Activated effector memory CD4-positive, alpha-beta T cell treated with Interleukin-2 at 50 U/mL for 16 hours (primary cell): ENCODE data around the gene SNCG.
"Not testable (repeated sequence)": the region's sequence is repeated elsewhere in the genome, so short reads cannot be mapped to it uniquely, and the experiment has no call there.

Source experiments
- DNase-seq: peaks from one replicate; pipeline ENCODE4 v3.0.0-alpha.2; 2020

Gene SNCG

DNA sequence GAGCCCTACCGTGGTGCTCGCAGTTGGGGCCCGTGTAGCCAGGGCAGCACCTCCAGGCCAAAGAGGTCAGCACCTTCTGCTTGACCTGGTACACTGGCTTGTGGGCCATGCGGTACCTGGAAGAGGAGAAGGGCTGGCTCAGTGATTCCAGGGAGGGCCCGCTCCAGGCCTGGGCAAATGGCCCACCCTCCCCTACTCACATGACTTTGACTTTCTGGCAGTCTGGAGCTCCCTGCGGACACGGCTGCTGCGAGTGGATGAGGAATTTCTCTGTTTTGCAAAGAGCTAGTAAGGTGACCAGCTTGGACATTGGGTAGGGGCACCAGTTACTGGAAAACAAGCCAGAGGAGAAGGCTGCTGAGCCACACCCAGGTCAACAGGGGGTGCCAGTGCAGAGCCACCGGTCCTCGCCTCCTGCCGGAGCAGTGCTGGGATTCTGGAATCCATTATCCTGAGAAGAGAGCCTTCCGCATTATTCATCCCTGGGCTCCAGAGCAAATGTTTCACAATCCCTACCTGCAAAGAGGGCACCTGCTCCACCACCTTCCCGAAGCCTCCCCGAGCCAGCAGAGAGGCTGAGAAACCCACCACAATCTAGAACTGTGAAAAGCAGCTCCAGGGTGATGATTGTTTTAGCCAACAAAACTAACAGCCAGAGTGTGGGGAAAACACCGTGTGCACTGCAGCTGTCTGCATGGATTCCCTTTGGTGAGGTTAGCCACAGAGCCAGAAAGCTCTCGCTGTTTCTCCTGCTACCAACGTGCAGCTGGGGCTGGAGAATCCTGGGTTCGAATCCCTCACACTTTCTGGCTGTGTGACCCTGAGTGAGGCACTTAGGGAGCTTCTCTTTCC is 12.8 kb upstream of the SNCG start:
- no peak for DNase-seq

DNA sequence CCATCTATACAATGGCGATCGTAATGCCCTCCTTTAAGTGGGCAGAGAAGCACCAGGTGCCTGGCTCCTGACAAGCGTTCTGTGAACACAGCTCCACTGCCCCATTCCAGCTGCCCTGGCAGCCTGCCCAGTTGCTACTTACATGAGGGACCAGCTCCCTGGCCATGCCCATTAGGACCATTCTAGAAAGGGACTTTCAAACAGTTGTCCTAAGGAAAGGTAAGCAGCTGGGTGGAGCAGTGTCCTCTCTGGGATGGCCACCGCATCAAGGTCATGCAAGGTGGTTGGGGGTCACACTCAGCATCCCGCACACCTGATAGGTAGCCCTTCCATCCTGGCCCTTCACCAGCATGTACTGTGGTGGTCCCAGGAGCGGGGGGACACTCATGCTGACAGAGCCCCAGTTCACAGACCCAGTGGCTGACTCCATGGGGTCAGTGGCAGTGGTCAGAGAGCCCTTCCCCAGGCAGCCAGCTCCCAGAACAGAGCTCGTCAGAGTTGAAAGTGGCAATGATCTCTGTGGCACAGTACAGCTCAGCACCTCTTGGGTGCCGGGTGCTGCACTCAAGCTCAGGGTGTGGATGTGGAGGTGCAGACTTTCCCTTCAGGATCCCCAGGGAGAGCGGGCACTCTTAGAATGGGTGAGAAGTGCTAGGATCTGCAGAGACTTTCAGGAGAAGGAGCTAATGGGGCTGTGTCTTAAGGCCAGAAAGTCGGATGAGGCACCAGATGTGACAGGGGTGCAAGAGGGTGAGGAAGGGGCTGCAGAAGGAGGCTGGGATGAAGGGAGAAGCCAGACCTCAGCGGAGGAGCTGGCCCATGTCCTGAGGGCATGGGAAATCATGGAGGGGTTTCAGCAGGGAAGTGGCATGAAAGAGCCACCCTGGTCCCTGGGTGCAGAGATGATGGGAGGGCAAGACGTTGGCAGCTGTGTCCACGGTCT is 11.9 kb upstream of the SNCG start:
- DNase-seq = no peak

DNA sequence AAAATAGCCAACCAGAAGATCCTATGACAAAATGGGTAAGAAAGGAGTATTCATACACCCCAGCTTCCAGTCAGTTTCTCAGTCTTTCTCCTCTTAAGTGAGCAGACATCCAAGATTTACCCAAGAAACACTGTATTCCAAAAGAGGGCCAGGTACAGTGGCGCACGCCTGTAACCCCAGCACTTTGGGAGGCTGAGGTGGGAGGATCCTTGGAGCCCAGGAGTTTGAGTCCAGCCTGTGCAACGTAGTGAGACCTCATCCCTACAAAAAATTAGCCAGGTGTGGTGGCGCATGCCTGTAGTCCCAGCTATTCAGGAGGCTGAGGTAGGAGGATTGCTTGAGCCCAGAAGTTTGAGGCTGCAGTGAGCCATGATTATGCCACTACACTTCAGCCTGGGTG is 10.6 kb upstream of the SNCG start:
- DNase-seq = not testable (repeated sequence)

DNA sequence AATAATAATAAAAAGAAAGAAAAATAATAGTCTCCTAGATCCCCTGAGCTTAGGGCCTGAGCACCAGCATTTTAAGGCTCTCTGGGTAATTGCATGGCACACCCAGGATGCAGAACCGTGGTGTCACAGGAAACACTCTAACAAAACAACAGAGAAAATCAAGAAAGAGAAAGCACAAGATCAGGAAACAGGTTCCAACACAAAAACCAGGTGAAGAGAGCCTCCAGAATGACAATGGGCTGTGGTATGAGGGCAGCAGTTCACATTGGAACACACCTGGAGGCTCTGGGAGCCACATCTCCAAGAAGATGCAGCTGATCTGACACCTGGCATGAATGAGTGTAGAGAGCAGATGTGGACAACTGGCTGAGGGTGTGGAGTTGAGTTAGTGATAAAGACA is 8.1 kb upstream of the SNCG start:
- no peak for DNase-seq

DNA sequence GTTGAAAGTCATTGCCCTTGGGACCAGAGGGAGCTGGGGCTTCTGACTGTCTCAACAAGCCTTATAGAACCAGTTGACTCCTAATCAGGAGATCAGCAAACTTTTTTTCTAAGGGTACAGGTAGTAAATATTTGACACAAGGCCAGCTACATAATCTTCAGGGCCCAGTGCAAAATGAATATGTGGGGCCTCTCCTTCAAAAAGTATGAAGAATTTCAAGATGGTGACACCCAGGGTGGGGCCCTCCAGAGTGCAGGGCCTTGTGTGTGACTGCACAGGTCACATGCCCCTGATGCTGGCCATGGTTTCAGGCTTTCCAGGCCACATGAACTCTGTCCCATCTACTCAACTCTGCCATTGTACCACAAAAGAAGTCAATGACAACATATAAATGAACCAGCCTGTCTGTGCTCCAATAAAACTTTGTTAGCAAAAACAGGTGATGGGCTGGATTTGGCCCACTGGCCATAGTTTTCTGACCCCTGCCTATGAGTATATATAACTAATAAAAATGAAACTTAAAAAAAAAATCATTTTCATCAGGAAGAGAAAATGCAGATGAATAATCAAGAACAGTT is 7.1 kb upstream of the SNCG start:
- no peak for DNase-seq

DNA sequence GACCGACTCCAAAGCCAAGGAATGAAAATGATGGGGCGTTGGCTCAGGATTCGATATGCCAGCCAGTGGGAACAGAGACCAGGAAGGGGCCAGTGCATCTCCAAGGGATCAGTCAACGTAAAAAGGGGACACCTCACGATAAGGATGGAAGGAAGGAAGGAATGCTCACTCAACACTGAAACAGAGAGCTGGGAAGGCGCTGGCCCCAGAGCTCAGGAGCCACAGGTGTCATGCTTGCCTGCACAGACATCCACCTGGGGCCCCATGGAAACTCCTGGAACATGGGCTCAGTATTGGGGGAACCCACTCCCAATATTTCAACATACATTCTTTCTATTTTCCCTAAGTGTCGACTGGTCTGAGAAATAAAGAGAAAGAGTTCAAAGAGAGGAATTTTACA is 6.3 kb upstream of the SNCG start:
- DNase-seq = no peak

DNA sequence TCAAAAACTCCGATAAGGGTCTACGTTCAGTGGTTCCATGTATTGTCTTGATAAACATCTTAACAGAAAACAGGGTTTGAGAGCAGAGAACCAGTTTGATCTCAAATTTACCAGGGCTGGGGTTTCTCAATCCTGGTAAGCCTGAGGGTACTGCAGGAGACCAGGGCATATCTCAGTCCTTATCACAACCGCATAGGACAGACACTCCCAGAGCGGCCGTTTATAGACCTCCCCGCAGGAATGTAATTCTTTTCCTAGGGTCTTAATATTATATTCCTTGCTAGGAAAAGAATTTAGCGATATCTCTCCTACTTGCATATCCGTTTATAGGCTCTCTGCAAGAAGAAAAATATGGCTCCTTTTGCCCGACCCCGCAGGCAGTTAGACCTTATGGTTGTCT is 5.7 kb upstream of the SNCG start:
- DNase-seq = not testable (repeated sequence)

DNA sequence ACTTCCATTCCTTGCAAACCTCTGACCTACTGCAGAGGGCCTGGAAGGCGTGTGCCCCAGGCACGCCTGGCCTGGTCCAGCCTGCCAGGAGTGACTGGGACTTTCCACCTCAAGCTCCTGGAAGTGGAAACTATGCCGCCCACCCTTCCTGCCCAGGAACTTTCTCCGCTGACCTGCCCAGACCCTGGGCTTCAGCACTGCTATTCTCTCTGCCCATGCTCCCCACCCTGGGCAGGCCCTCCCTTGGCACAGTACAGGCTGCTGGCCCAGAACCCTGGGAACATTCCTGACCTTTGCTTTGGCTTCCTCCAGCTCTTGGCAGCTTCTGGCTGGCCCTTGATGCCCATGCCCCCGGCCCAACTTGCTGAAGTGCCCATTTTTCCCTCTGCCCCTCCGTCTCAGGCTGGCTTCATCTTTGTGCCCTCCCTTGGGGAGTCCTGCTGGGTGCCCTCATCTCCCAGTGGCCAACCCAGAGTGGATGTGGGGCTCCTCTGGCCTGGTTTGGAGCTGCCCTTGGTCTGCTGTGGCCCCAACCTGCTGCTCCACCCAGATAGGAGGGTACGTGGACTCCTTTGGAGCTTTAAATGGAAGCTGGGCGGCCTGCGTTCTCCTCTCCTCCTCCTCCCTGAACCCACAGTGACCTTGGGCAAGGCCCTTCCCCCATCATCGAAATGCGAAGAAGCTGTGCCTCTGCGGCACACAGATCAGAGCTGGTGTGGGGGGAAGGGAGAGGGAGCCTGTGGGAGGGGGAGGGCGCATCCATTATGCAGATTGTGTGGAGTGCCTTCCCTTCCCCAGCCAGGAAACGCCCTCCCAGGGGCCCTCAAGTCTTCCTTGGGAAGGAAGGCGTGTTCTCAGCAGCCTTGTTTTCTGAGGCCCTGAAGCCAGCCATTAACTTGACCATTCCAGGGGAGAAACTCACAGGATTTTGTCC is 4.4 kb upstream of the SNCG start:
- no peak for DNase-seq

DNA sequence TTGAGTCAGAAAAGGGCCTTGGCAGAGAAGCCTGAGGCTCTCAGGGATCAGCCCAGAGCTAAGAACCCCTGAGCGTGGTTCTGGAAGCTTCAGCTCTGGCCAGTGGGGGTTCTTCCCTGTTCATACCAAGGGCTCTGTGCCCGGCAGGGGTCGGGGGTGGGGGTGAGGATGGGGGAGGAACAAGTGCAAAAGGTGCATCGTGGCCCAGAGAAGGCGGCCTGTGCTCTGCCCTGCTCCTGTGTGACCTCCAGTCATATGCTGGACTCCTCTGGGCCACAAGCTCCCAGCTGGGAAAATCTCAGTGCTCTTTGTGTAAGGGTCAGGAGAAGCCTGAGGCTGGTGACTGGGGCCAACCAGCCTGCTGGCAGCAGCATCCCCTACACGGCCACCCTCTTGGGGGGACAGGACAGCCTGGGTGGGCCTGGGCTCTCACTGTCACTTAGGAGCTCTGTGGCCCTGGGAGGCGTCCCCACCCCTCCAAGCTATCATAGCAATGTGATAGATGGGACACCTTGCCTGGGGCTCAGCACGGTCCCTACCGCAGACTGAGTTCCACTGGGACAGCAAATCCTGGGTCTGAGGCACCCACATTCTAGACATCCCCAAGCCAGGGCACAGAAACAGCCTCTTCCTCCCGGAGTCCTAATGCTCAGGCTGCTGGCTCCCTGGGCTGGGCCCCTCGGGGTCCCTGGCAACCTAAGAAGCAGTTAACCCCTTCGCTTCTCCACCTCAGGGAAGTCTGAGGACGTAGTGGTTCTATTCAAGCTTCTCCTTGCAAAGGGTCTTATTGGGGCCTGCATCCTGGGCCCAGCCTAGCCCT is 3.5 kb upstream of the SNCG start:
- DNase-seq = no peak

DNA sequence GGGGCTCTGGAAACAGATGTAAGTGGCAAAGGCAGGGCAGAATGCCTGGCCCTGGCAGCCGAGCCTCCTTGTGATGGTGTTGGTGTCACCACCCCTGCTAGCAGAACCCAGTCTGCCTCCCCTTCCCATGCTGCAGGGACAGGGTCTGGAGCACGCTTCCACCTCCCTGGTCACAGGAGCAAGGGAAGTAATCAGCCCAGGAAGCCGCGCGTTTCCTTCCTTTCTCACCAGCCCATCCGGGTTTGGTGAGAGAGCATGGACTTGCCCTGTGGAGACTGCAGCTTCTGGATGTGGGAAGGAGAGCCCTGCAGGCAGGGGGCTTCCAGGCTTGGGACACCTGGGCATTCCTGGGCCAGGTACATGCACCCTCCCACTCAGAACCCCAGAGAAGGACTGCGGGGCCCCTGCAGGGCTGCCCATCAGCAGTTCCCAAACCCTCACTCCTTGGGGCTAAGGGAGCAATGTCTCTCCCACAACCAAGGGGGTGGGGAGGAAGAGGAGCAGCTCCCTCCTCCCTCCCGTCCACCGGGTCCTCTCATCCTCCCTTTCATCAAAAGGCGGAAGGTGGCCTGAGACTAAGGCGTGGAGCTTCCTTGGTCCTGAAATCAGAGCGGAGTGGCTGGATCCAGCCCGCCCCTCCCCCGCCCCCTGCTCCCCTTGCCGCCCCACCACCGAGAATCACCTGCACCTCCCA is 2.8 kb upstream of the SNCG start:
- no peak for DNase-seq

DNA sequence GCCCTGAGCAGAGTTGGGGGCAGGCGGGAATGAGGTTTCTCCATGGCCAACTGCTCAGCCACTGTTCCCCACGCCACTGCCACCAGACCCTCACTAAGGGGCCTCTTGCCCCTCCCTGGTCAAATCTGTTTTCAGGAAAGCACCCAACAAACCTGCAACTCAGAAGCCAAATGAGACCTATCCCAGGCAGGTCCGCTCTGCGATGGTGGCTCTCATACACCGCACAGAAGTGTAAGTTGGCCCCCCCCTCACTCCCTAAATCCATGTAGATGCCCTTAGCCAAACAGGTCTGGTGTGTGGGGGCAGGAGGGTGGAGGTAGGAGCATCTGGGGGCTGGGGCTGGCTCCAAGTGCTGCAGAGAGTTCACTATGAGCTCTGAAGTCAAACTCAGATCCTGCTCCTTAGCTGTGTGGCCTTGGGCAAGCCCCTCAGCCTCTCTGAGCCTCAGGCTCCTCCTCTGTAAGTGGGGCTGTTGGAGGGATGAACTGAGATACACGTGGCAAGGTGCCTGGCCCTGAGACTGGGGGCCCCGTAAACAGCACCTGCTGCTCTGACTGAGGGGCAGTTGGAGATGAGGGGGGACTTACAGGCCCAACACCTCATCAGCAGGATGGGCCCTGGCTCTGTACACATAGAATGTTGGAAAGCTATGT is 2.1 kb upstream of the SNCG start:
- no peak for DNase-seq

DNA sequence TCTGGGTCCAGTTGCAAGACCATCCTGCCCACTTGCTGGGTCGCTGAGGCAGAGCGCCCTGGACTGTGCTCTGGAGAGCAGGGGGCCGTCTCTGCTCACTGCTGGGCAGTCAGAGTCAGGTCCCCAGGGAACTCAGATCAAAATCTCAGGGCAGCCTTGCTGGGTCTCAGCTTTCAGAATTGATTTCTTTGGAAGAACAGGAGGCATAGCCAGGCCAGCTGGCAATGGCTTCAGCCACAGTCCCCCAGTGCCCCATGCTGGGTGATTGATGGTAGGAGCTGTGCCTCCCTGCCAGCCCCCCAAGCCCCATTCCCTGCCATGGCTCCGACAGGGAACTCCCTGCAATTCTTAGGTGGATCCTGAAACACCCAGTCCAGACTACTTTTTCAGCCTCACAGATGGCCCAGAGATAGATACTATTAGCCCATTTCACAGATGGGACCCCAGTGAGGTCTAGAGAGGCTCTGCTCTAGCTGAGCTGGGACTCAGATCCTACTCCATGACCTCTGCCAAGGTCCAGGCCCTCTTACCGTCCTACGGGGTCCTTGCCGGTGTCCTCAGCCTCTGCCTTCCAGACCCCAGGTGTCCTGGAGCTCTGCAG is 1.5 kb upstream of the SNCG start:
- DNase-seq = no peak

DNA sequence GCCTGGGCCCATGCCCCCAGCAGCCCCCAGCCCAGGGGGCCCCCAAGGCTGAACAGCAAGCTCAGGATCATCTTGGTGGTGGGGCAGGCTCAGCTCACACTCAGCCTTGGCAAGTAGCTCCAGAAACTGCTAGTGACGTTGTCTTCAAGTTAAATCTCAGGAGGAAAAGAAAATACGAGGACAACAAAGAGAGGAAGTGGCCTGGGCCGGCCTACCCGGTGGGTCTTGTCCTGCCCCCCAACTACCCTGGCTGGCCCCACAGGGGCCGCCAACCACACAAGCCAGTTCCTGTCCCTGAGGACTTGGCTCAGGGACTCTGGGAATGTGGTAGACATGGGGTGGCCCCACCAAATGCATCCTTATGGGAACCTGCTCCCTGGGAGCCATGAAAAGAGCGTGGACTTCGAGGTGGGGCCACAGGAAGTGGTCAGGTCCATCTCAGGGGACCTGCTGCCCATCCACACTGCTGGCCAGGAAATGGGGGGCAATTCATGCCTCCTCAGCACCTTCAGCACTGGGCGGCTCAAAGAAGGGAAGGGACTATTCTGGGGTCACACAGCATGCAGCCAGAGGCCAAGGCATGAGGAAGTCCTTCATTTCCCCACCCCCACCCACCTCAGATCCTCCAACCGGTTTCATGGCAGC is 806 bp upstream of the SNCG start, which contains the start of gene MMRN2:
MMRN2 (minus strand) TSS at position 145 of the 645 bp plus-strand sequence; CDS start at position 71, 74 bp downstream.
- DNase-seq = no peak

DNA sequence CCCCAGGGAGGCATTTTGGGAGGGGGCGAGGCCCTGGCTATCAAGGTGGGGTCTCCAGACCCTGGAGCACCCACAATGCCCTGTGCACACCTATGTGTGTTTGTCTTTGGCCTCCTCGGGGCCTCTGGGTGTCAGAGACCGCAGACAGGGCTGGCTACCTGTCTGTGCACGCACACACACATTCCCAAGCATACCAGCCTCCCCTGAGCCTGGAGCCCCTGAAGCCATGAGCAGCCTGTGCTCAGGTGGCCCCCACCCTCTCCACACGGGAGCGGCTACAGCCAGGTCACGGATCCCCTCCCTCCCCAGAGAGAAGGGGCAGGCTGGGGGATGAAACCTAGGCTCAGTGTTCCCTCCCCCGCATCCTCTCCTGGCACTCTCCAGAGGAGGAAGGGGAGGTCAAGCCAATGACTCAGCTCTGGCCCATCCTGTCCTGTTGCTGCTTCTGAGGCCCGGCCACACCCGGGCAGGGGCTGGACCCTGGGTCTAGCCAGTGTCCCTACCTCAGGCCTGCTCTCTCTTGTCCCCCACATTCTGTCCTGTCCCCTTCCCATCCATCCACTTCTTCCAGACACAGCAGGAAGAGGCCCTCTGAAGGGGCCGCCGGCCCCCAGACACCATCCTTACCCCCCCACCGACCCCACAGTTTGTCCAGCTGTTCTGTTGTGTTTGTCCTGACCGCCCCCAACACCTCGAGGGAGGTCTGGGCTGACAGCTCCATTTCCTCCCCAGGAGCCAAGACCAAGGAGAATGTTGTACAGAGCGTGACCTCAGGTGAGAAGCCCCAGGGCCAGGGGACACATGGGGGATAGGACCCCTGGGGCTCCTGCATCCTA is 720 bp downstream of the SNCG start:
- DNase-seq = no peak

DNA sequence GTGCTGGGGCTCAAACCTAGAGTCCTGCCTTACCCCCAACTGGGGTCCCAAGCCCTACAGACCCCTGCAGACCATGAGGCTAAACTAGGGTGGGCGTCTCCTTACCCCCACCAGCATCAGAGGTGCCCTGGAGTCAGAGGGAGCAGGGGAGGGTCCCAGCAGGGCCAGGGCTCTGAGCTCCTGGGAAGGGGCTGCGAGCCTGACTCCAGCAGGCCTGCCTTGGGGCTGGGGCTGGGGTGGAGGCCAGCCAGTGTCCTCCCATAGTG is 1.3 kb downstream of the SNCG start:
- DNase-seq = no peak

DNA sequence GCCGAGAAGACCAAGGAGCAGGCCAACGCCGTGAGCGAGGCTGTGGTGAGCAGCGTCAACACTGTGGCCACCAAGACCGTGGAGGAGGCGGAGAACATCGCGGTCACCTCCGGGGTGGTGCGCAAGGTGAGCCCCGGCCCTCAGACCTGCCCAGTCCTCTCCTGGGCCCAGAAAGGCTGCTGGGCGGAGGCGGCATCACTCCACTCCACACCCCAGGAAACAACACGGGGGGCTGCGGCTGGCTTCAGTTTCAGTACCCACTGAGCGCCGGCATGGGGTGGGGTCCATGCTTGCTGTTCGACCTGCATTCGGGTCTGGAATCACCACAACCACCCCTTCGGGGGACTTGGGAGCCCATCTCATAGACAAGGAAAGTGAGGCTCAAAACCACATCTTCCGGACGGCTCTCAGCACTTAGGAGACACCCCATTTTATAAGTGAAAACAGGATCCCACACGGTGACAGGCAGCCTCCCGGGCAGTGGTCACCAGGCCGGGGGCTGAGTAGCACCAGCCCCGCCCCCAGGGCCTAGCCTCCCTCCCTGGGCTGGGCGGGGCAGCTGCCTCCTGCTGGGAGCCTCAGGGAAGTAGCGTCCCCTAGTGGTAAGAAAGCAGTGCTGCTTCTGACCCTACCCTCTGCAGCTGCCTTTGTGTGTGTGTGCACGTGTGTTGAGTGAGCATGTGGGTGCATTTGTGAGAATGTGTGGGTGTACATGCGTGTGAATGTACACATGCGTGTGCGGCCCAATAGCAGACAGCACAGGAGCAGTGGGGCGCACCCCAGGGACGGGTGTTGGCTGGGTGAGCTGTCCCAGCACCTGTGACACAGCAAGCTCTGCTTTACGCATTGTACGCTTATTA is 1.8 kb downstream of the SNCG start:
- no peak for DNase-seq

DNA sequence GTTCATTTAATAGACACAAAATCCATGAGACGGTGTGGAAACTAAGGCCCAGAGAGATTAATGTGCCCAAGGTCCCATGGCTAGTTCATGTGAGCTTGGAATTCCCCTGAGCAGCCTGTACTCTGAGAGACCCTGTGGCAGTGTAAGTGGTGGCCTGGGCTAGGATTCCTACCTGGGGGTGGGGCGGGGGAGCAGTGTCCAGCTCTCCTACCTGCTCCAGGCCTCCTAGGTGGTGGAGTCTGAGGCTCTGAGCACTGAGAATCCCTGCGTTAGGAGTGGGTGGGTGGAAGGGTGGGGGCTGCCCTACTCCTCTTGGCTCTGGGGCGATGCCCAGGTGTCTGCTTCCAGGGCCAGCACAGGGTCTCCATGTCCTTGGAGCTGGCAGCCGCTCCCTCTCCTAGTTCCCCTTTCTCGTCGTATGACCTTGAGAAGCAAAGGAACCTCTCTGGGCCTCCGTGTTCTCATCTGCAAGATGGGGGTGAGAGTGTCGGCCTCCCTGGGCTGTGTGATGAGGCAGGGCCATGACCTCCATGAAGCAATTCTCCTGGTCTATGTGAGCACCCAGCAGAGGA is 2.5 kb downstream of the SNCG start:
- DNase-seq = no peak
